AG04449 (cell line): ENCODE measurements around the gene NPAS2.

Experiments used
- CTCF ChIA-PET: fragments of 350-600 bp; formaldehyde crosslinking; extraction: SDS; loops from one replicate; lab custom pipeline; 2021; ENCODE audit warnings: antibody characterized with exemption; lab: Yijun Ruan, JAX
- POLR2A ChIA-PET: fragments of 400-600, 350-600 bp; formaldehyde crosslinking; extraction: SDS; loops from one replicate; lab custom pipeline; 2020; ENCODE audit warnings: antibody characterized with exemption, inconsistent platforms; lab: Yijun Ruan, JAX
- DNase-seq: peaks from one replicate; pipeline ENCODE4 v3.0.0-alpha.2; 2010; ENCODE audit warnings: low read depth, low spot score
- H3K4me3 ChIP-seq: 2 replicates; pipeline ENCODE4 v1.5.1; 2011; ENCODE audit warnings: low read depth, mild to moderate bottlenecking, control low read depth, low read length
- CTCF ChIP-seq: IDR thresholded peaks from one replicate; pipeline ENCODE4 v1.5.1; 2011; ENCODE audit warnings: mild to moderate bottlenecking, moderate library complexity, low read length, control low read depth, inconsistent platforms; ENCODE audit not compliant: insufficient read depth; ENCODE audit errors: missing control alignments

Gene NPAS2

GRCh38 chr2:100962366-100963025 lies 142.6 kb downstream of the NPAS2 start:
- ChIA-PET CTCF (interaction anchor here (0.6 kb wide), 1 partner anchor 15 kb away, joined by 3 read pairs; no protein-coding TSS in a partner anchor), POLR2A (no interaction called here)
- no peak for TF ChIP-seq CTCF
- no peak overlapping the region for H3K4me3 ChIP-seq
- no peak for DNase-seq

GRCh38 chr2:100963026-100963375 lies 143.1 kb downstream of the NPAS2 start:
- no peak for DNase-seq
- no peak for TF ChIP-seq CTCF
- no peak overlapping the region for H3K4me3 ChIP-seq
- ChIA-PET POLR2A (no interaction called here), CTCF (no interaction called here)

GRCh38 chr2:100964222-100964621 lies 144.3 kb downstream of the NPAS2 start:
- ChIA-PET POLR2A (no interaction called here), CTCF (interaction anchor here (1.3 to 1.4 kb wide), 2 partner anchors 21 to 234 kb away, joined by 5 to 6 read pairs; no protein-coding TSS in a partner anchor)
- no peak for DNase-seq
- TF ChIP-seq CTCF = no peak
- no peak overlapping the region for H3K4me3 ChIP-seq

- no peak for DNase-seq
- ChIA-PET POLR2A (no interaction called here), CTCF (interaction anchor here (1.3 to 1.4 kb wide), 2 partner anchors 20 to 235 kb away, joined by 5 to 6 read pairs; no protein-coding TSS in a partner anchor)
- TF ChIP-seq CTCF = no peak
- H3K4me3 ChIP-seq = no peak overlapping the region
Observed at GRCh38 chr2:100964681-100965169, 144.8 kb downstream of the NPAS2 start.

- POLR2A ChIA-PET = no interaction called here
- CTCF ChIA-PET = interaction anchor here (1.3 to 1.4 kb wide), 2 partner anchors 20 to 236 kb away, joined by 5 to 6 read pairs; no protein-coding TSS in a partner anchor
- no peak for DNase-seq
- TF ChIP-seq CTCF = no peak
- H3K4me3 ChIP-seq = no peak overlapping the region
Observed at GRCh38 chr2:100965596-100965995, 145.7 kb downstream of the NPAS2 start.

GRCh38 chr2:100967716-100968115 lies 147.8 kb downstream of the NPAS2 start:
- POLR2A ChIA-PET = interaction anchor here (0.5 kb wide), 1 partner anchor 33 kb away, joined by 3 read pairs; no protein-coding TSS in a partner anchor
- CTCF ChIA-PET = interaction anchor here (0.7 to 1.3 kb wide), 2 partner anchors 10 to 18 kb away, joined by 3 to 4 read pairs; no protein-coding TSS in a partner anchor
- DNase-seq = no peak
- no peak overlapping the region for H3K4me3 ChIP-seq
- TF ChIP-seq CTCF = no peak
